ENCODE measurements around the gene HOMER3. TPM values are rescaled to one million over a fixed set of nuclear protein-coding genes. Genes with fewer than 3 reads are reported as not detected.
"Not testable (repeated sequence)": the region's sequence is repeated elsewhere in the genome, so short reads cannot be mapped to it uniquely, and the experiment has no call there.

Gene HOMER3
- total and polyA plus RNA-seq, 2 donors = 10.1 to 34.0 TPM

- H3K27me3 ChIP-seq (ENCODE audit: control insufficient read depth in 2 of 2, insufficient read depth in 1 of 2, low read length in 1 of 2) = no peaks in the 10 kb centered on the region
- H3K4me3 ChIP-seq (ENCODE audit: low read length in 2 of 2) = no peak overlapping the region
- H3K4me1 ChIP-seq (ENCODE audit: control insufficient read depth in 2 of 2, insufficient read depth in 2 of 2, low read length in 2 of 2) = peaks cover 0 to 10% of the 10 kb centered on the region in 2 donors
- no peak overlapping the region for H3K27ac ChIP-seq (ENCODE audit: low read depth in 1 of 2, low read length in 1 of 2)
- peaks cover 70 to 83% of the 10 kb centered on the region in 2 donors for H3K36me3 ChIP-seq (ENCODE audit: control insufficient read depth in 2 of 2, insufficient read depth in 2 of 2, low read length in 1 of 2)
- 93% methylated on average over 10 of the region's 10 CpGs for WGBS
- H3K9me3 ChIP-seq (ENCODE audit: control insufficient read depth in 2 of 2, insufficient read depth in 1 of 2, low read length in 1 of 2) = no peaks in the 10 kb centered on the region
- no peak for DNase-seq (ENCODE audit: low read depth in 6 of 9, low spot score in 9 of 9)
Observed at GRCh38 chr19:18910010-18910409, 31.0 kb downstream of the HOMER3 start.

GRCh38 chr19:18908917-18909619 is 31.9 kb downstream of the HOMER3 start:
- Histone ChIP-seq H3K9me3 (ENCODE audit: control insufficient read depth in 2 of 2, insufficient read depth in 1 of 2, low read length in 1 of 2) (no peaks in the 10 kb centered on the region), H3K4me3 (ENCODE audit: low read length in 2 of 2) (no peak overlapping the region), H3K27me3 (ENCODE audit: control insufficient read depth in 2 of 2, insufficient read depth in 1 of 2, low read length in 1 of 2) (no peaks in the 10 kb centered on the region), H3K4me1 (ENCODE audit: control insufficient read depth in 2 of 2, insufficient read depth in 2 of 2, low read length in 2 of 2) (peaks cover 0 to 10% of the 10 kb centered on the region in 2 donors), H3K27ac (ENCODE audit: low read depth in 1 of 2, low read length in 1 of 2) (no peak overlapping the region), H3K36me3 (ENCODE audit: control insufficient read depth in 2 of 2, insufficient read depth in 2 of 2, low read length in 1 of 2) (peaks cover 77 to 85% of the 10 kb centered on the region in 2 donors)
- 95% methylated on average over 17 of the region's 17 CpGs for WGBS
- no peak for DNase-seq (ENCODE audit: low read depth in 6 of 9, low spot score in 9 of 9)

GRCh38 chr19:18906605-18907519 is 34.2 kb downstream of the HOMER3 start:
- peaks cover 0 to 10% of the 10 kb centered on the region in 2 donors for H3K4me1 ChIP-seq (ENCODE audit: control insufficient read depth in 2 of 2, insufficient read depth in 2 of 2, low read length in 2 of 2)
- WGBS = 97% methylated on average over 36 of the region's 36 CpGs
- H3K27ac ChIP-seq (ENCODE audit: low read depth in 1 of 2, low read length in 1 of 2) = no peak overlapping the region
- no peaks in the 10 kb centered on the region for H3K27me3 ChIP-seq (ENCODE audit: control insufficient read depth in 2 of 2, insufficient read depth in 1 of 2, low read length in 1 of 2)
- no peak overlapping the region for H3K4me3 ChIP-seq (ENCODE audit: low read length in 2 of 2)
- H3K9me3 ChIP-seq (ENCODE audit: control insufficient read depth in 2 of 2, insufficient read depth in 1 of 2, low read length in 1 of 2) = no peaks in the 10 kb centered on the region
- H3K36me3 ChIP-seq (ENCODE audit: control insufficient read depth in 2 of 2, insufficient read depth in 2 of 2, low read length in 1 of 2) = peaks cover 71 to 76% of the 10 kb centered on the region in 2 donors
- DNase-seq (ENCODE audit: low read depth in 6 of 9, low spot score in 9 of 9) = no peak

GRCh38 chr19:18905513-18906236 is 35.3 kb downstream of the HOMER3 start:
- DNase-seq (ENCODE audit: low read depth in 6 of 9, low spot score in 9 of 9) = peak in 1 of 9 donors; percentile 23
- no peak overlapping the region for H3K27ac ChIP-seq (ENCODE audit: low read depth in 1 of 2, low read length in 1 of 2)
- no peaks in the 10 kb centered on the region for H3K27me3 ChIP-seq (ENCODE audit: control insufficient read depth in 2 of 2, insufficient read depth in 1 of 2, low read length in 1 of 2)
- H3K36me3 ChIP-seq (ENCODE audit: control insufficient read depth in 2 of 2, insufficient read depth in 2 of 2, low read length in 1 of 2) = peaks cover 74 to 75% of the 10 kb centered on the region in 2 donors
- WGBS = 73% methylated on average over 26 of the region's 26 CpGs
- peaks cover 0 to 10% of the 10 kb centered on the region in 2 donors for H3K4me1 ChIP-seq (ENCODE audit: control insufficient read depth in 2 of 2, insufficient read depth in 2 of 2, low read length in 2 of 2)
- H3K9me3 ChIP-seq (ENCODE audit: control insufficient read depth in 2 of 2, insufficient read depth in 1 of 2, low read length in 1 of 2) = no peaks in the 10 kb centered on the region
- H3K4me3 ChIP-seq (ENCODE audit: low read length in 2 of 2) = no peak overlapping the region

- whole genome bisulfite sequencing = 97% methylated on average over 8 of the region's 8 CpGs
- H3K27ac ChIP-seq (ENCODE audit: low read depth in 1 of 2, low read length in 1 of 2) = no peak overlapping the region
- no peak for DNase-seq (ENCODE audit: low read depth in 6 of 9, low spot score in 9 of 9)
Observed at GRCh38 chr19:18905058-18905456, 36.0 kb downstream of the HOMER3 start.

GRCh38 chr19:18904334-18905057 is 36.5 kb downstream of the HOMER3 start:
- no peak overlapping the region for H3K27ac ChIP-seq (ENCODE audit: low read depth in 1 of 2, low read length in 1 of 2)
- no peaks in the 10 kb centered on the region for H3K27me3 ChIP-seq (ENCODE audit: control insufficient read depth in 2 of 2, insufficient read depth in 1 of 2, low read length in 1 of 2)
- no peak overlapping the region for H3K4me3 ChIP-seq (ENCODE audit: low read length in 2 of 2)
- H3K36me3 ChIP-seq (ENCODE audit: control insufficient read depth in 2 of 2, insufficient read depth in 2 of 2, low read length in 1 of 2) = peaks cover 76 to 78% of the 10 kb centered on the region in 2 donors
- no peaks in the 10 kb centered on the region for H3K9me3 ChIP-seq (ENCODE audit: control insufficient read depth in 2 of 2, insufficient read depth in 1 of 2, low read length in 1 of 2)
- DNase-seq (ENCODE audit: low read depth in 6 of 9, low spot score in 9 of 9) = no peak
- 97% methylated on average over 25 of the region's 25 CpGs for WGBS
- peaks cover 0 to 10% of the 10 kb centered on the region in 2 donors for H3K4me1 ChIP-seq (ENCODE audit: control insufficient read depth in 2 of 2, insufficient read depth in 2 of 2, low read length in 2 of 2)

More at GRCh38 chr19:18905058-18905456, 36.0 kb downstream of the HOMER3 start:
- Histone ChIP-seq H3K4me3 (ENCODE audit: low read length in 2 of 2) (no peak overlapping the region), H3K4me1 (ENCODE audit: control insufficient read depth in 2 of 2, insufficient read depth in 2 of 2, low read length in 2 of 2) (peaks cover 0 to 10% of the 10 kb centered on the region in 2 donors), H3K36me3 (ENCODE audit: control insufficient read depth in 2 of 2, insufficient read depth in 2 of 2, low read length in 1 of 2) (peaks cover 76 to 77% of the 10 kb centered on the region in 2 donors), H3K27me3 (ENCODE audit: control insufficient read depth in 2 of 2, insufficient read depth in 1 of 2, low read length in 1 of 2) (no peaks in the 10 kb centered on the region), H3K9me3 (ENCODE audit: control insufficient read depth in 2 of 2, insufficient read depth in 1 of 2, low read length in 1 of 2) (no peaks in the 10 kb centered on the region)

- DNase-seq (ENCODE audit: low read depth in 6 of 9, low spot score in 9 of 9) = no peak
- H3K27ac ChIP-seq (ENCODE audit: low read depth in 1 of 2, low read length in 1 of 2) = no peak overlapping the region
- no peaks in the 10 kb centered on the region for H3K27me3 ChIP-seq (ENCODE audit: control insufficient read depth in 2 of 2, insufficient read depth in 1 of 2, low read length in 1 of 2)
- 95% methylated on average over 29 of the region's 29 CpGs for WGBS
- no peak overlapping the region for H3K4me3 ChIP-seq (ENCODE audit: low read length in 2 of 2)
- H3K4me1 ChIP-seq (ENCODE audit: control insufficient read depth in 2 of 2, insufficient read depth in 2 of 2, low read length in 2 of 2) = peaks cover 0 to 10% of the 10 kb centered on the region in 2 donors
- peaks cover 74 to 80% of the 10 kb centered on the region in 2 donors for H3K36me3 ChIP-seq (ENCODE audit: control insufficient read depth in 2 of 2, insufficient read depth in 2 of 2, low read length in 1 of 2)
- no peaks in the 10 kb centered on the region for H3K9me3 ChIP-seq (ENCODE audit: control insufficient read depth in 2 of 2, insufficient read depth in 1 of 2, low read length in 1 of 2)
Observed at GRCh38 chr19:18903156-18904037, 37.6 kb downstream of the HOMER3 start.

- H3K36me3 ChIP-seq (ENCODE audit: control insufficient read depth in 2 of 2, insufficient read depth in 2 of 2, low read length in 1 of 2) = peaks cover 69 to 76% of the 10 kb centered on the region in 2 donors
- not testable (repeated sequence) for H3K4me3 ChIP-seq (ENCODE audit: low read length in 2 of 2); H3K27me3 ChIP-seq (ENCODE audit: control insufficient read depth in 2 of 2, insufficient read depth in 1 of 2, low read length in 1 of 2); H3K27ac ChIP-seq (ENCODE audit: low read depth in 1 of 2, low read length in 1 of 2); H3K4me1 ChIP-seq (ENCODE audit: control insufficient read depth in 2 of 2, insufficient read depth in 2 of 2, low read length in 2 of 2); H3K9me3 ChIP-seq (ENCODE audit: control insufficient read depth in 2 of 2, insufficient read depth in 1 of 2, low read length in 1 of 2); DNase-seq (ENCODE audit: low read depth in 6 of 9, low spot score in 9 of 9)
- 98% methylated on average over 5 of the region's 5 CpGs for WGBS
Observed at GRCh38 chr19:18902519-18902918, 38.5 kb downstream of the HOMER3 start.

Data from thymus (tissue), 11 donors.